Keratinocyte (primary cell): ENCODE results near the gene SMIM15.

Experiments used
- CTCF ChIP-seq, 3 experiments: IDR thresholded peaks in 1 of 3; conservative IDR thresholded peaks in 1 of 3; optimal IDR thresholded peaks in 1 of 3; 2 replicates in 2 of 3; 3 replicates in 1 of 3; pipeline versions ENCODE3 to v1.5.1; 2011; ENCODE audit warnings: low read length in 3 of 3, mild to moderate bottlenecking in 3 of 3, moderate library complexity in 2 of 3, control low read depth in 1 of 3, inconsistent platforms in 1 of 3; ENCODE audit not compliant: insufficient read depth in 2 of 3; ENCODE audit errors: extremely low read depth in 1 of 3
- EZH2 ChIP-seq: IDR thresholded peaks from one replicate; pipeline ENCODE4 v1.6.1; 2012; ENCODE audit warnings: inconsistent platforms, mild to moderate bottlenecking, low read length, moderate library complexity

GRCh38 chr5:61178702-61179101 is 16.4 kb upstream of the SMIM15 start:
- TF ChIP-seq CTCF (optimal IDR thresholded peaks at IDR 0.05 in 1 of 3, IDR thresholded peaks at IDR 0.05 in 1 of 3, conservative IDR thresholded peaks at IDR 0.05 in 1 of 3; ENCODE audit: extremely low read depth in 1 of 3, insufficient read depth in 2 of 3, low read length in 3 of 3) = no peak
- no peak for TF ChIP-seq EZH2
